Neural progenitor cell (in vitro differentiated cells): Measurements from ENCODE around the gene TRMT10B. TPM values are rescaled to one million over a fixed set of nuclear protein-coding genes. Genes with fewer than 3 reads are reported as not detected.

Experiments used
- DNase-seq: peaks from one replicate; pipeline ENCODE4 v3.0.0-alpha.2; 2016; ENCODE audit warnings: low spot score
- H2AFZ ChIP-seq: fragments of 200-600 bp; sonication (generic); replicated peaks from 2 replicates; pipeline ENCODE4 v1.6.1; 2016; ENCODE audit warnings: antibody characterized with exemption
- H3F3A ChIP-seq: fragments of 200-600 bp; sonication (generic); 2 replicates; pipeline ENCODE4 v1.6.1; 2016; ENCODE audit warnings: antibody characterized with exemption, low read depth
- H3K27ac ChIP-seq: fragments of 200-600 bp; sonication (generic); 2 replicates; pipeline ENCODE4 v1.5.1; 2016; ENCODE audit warnings: mild to moderate bottlenecking
- H3K27me3 ChIP-seq: fragments of 200-600 bp; sonication (generic); 2 replicates; pipeline ENCODE4 v1.6.1; 2016; ENCODE audit warnings: mild to moderate bottlenecking, moderate library complexity
- H3K36me3 ChIP-seq: fragments of 200-600 bp; sonication (generic); 2 replicates; pipeline ENCODE4 v1.5.1; 2016
- H3K4me1 ChIP-seq: fragments of 200-600 bp; sonication (generic); 2 replicates; pipeline ENCODE4 v1.6.1; 2016; ENCODE audit warnings: mixed run types
- H3K4me2 ChIP-seq: fragments of 200-600 bp; sonication (generic); 2 replicates; pipeline ENCODE4 v1.6.1; 2016
- H3K4me3 ChIP-seq: fragments of 200-600 bp; sonication (generic); 2 replicates; pipeline ENCODE4 v1.5.1; 2016
- H3K79me2 ChIP-seq: fragments of 200-600 bp; sonication (generic); 2 replicates; pipeline ENCODE4 v1.6.1; 2016; ENCODE audit warnings: low read depth
- H3K9ac ChIP-seq: fragments of 200-600 bp; sonication (generic); 2 replicates; pipeline ENCODE4 v1.6.1; 2016
- H3K9me3 ChIP-seq: fragments of 200-600 bp; sonication (generic); 2 replicates; pipeline ENCODE4 v1.5.1; 2016; ENCODE audit warnings: low read depth
- H4K20me1 ChIP-seq: fragments of 200-600 bp; sonication (generic); 2 replicates; pipeline ENCODE4 v1.6.1; 2016; ENCODE audit warnings: low read depth
- H3K27ac Mint-ChIP-seq: 3 replicates; pipeline ENCODE4 v1.8.0; 2021; ENCODE audit warnings: mixed read lengths
- H3K27me3 Mint-ChIP-seq: 2 replicates; pipeline ENCODE4 v1.8.0; 2022; ENCODE audit warnings: low read depth, mild to moderate bottlenecking, inconsistent platforms, moderate library complexity, mixed read lengths; ENCODE audit not compliant: insufficient read depth
- H3K36me3 Mint-ChIP-seq: 3 replicates; pipeline ENCODE4 v1.8.0; 2021; ENCODE audit warnings: mixed read lengths
- H3K4me1 Mint-ChIP-seq: 3 replicates; pipeline ENCODE4 v1.8.0; 2021; ENCODE audit warnings: mixed read lengths
- H3K4me3 Mint-ChIP-seq: 3 replicates; pipeline ENCODE4 v1.8.0; 2021; ENCODE audit warnings: mild to moderate bottlenecking, moderate library complexity, mixed read lengths
- H3K9me3 Mint-ChIP-seq: 3 replicates; pipeline ENCODE4 v1.8.0; 2020; ENCODE audit warnings: mixed read lengths
- EZH2 ChIP-seq: fragments of 200-600 bp; sonication (generic); IDR thresholded peaks from 2 replicates; pipeline ENCODE4 v1.6.1; 2017; ENCODE audit warnings: antibody characterized with exemption, mild to moderate bottlenecking, moderate library complexity
- EZH2phosphoT487 ChIP-seq: fragments of 200-600 bp; sonication (generic); IDR thresholded peaks from 2 replicates; pipeline ENCODE4 v1.6.1; 2017; ENCODE audit warnings: antibody characterized with exemption
- total RNA-seq: library from RNA; depleted of rRNA; stranded (reverse); fragments of >200 nt; gene quantifications from 2 replicates; pipeline ENCODE4 v1.2.3, GENCODE V29; 2015; ENCODE audit warnings: low replicate concordance
- TF ChIP-seq, protein P1 (sequence below): fragments of 200-600 bp; sonication (generic); IDR thresholded peaks from 2 replicates; pipeline ENCODE4 v1.5.1; 2017; ENCODE audit warnings: antibody characterized with exemption, mild to moderate bottlenecking

TRMT10B gene
- total RNA-seq, 1 donor from 2014 or later, result 5.4 TPM

- H3K79me2 ChIP-seq, result no peaks in the 10 kb centered on the region
- no peaks in the 10 kb centered on the region for H4K20me1 ChIP-seq
- no peak overlapping the region for H3K27ac ChIP-seq
- H3K4me2 ChIP-seq, result peak overlapping the region; percentile 92
- no peak overlapping the region for H3K9ac ChIP-seq
- H3K27me3 Mint-ChIP-seq, result peaks cover 10% of the 10 kb centered on the region
- H3K4me3 Mint-ChIP-seq, result peak overlapping the region; percentile 97
- peak overlapping the region; percentile 94 for H2AFZ ChIP-seq
- no peak for TF ChIP-seq EZH2
- TF ChIP-seq EZH2phosphoT487, result no peak
- TF ChIP-seq, protein P1, sequence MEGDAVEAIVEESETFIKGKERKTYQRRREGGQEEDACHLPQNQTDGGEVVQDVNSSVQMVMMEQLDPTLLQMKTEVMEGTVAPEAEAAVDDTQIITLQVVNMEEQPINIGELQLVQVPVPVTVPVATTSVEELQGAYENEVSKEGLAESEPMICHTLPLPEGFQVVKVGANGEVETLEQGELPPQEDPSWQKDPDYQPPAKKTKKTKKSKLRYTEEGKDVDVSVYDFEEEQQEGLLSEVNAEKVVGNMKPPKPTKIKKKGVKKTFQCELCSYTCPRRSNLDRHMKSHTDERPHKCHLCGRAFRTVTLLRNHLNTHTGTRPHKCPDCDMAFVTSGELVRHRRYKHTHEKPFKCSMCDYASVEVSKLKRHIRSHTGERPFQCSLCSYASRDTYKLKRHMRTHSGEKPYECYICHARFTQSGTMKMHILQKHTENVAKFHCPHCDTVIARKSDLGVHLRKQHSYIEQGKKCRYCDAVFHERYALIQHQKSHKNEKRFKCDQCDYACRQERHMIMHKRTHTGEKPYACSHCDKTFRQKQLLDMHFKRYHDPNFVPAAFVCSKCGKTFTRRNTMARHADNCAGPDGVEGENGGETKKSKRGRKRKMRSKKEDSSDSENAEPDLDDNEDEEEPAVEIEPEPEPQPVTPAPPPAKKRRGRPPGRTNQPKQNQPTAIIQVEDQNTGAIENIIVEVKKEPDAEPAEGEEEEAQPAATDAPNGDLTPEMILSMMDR, result no peak
- no peaks in the 10 kb centered on the region for H3K9me3 ChIP-seq
- peaks cover 3% of the 10 kb centered on the region for H3K9me3 Mint-ChIP-seq
- H3K4me3 ChIP-seq, result peak overlapping the region; percentile 74
- no peak overlapping the region for H3K27ac Mint-ChIP-seq
- H3K4me1 ChIP-seq, result peaks cover 3% of the 10 kb centered on the region
- H3F3A ChIP-seq, result no peaks in the 10 kb centered on the region
- H3K36me3 Mint-ChIP-seq, result peaks cover 1% of the 10 kb centered on the region
- DNase-seq, result no peak
- peaks cover 15% of the 10 kb centered on the region for H3K4me1 Mint-ChIP-seq
- no peaks in the 10 kb centered on the region for H3K27me3 ChIP-seq
- no peaks in the 10 kb centered on the region for H3K36me3 ChIP-seq
Measured at GRCh38 chr9:37752642-37753488, 740 bp upstream of the TRMT10B start.

DNA sequence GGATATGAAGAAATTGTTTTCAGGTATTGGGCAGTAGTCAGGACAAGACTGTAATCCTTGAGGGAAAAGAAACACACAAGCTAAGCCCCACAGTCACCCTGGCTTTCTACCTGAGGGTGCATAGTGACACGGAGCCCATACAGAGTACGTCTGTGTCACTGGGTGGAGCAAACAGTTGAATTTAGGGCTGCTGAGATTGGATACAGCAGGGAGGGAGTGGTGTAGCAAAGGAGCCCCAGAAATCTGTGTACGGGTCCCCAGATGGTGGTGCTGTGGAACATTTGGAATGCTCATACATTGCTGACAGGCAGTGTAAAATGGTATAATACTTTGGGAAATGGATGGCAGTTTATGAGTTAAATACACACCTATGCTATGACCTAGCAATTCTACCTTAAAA is 5.1 kb downstream of the TRMT10B start:
- Histone ChIP-seq H3F3A (no peaks in the 10 kb centered on the region), H3K4me2 (no peak overlapping the region), H3K4me3 (no peak overlapping the region), H3K9me3 (no peaks in the 10 kb centered on the region), H2AFZ (no peak overlapping the region), H3K27ac (no peak overlapping the region), H4K20me1 (peaks cover 3% of the 10 kb centered on the region), H3K4me1 (peaks cover 3% of the 10 kb centered on the region), H3K36me3 (no peaks in the 10 kb centered on the region), H3K9ac (no peak overlapping the region), H3K79me2 (no peaks in the 10 kb centered on the region), H3K27me3 (no peaks in the 10 kb centered on the region)
- Mint-ChIP-seq H3K9me3 (no peaks in the 10 kb centered on the region), H3K27ac (peak overlapping the region; percentile 70), H3K4me3 (no peak overlapping the region), H3K4me1 (peaks cover 10% of the 10 kb centered on the region), H3K36me3 (peaks cover 4% of the 10 kb centered on the region), H3K27me3 (peaks cover under 1% of the 10 kb centered on the region)
- TF ChIP-seq EZH2phosphoT487, result no peak
- TF ChIP-seq, protein P1, result no peak
- TF ChIP-seq EZH2, result no peak
- no peak for DNase-seq

GRCh38 chr9:37760416-37761161 is 7.0 kb downstream of the TRMT10B start:
- Mint-ChIP-seq H3K27ac (no peak overlapping the region), H3K9me3 (no peaks in the 10 kb centered on the region), H3K4me1 (no peaks in the 10 kb centered on the region), H3K36me3 (peaks cover 13% of the 10 kb centered on the region), H3K4me3 (no peak overlapping the region), H3K27me3 (no peaks in the 10 kb centered on the region)
- Histone ChIP-seq H3K27me3 (no peaks in the 10 kb centered on the region), H3K27ac (no peak overlapping the region), H3F3A (no peaks in the 10 kb centered on the region), H3K9ac (no peak overlapping the region), H3K9me3 (no peaks in the 10 kb centered on the region), H2AFZ (no peak overlapping the region), H4K20me1 (peaks cover 3% of the 10 kb centered on the region), H3K79me2 (no peaks in the 10 kb centered on the region), H3K4me2 (no peak overlapping the region), H3K36me3 (no peaks in the 10 kb centered on the region), H3K4me1 (no peaks in the 10 kb centered on the region), H3K4me3 (no peak overlapping the region)
- no peak for DNase-seq
- TF ChIP-seq EZH2phosphoT487 (no peak), EZH2 (no peak)
- TF ChIP-seq, protein P1, result no peak
